GM04503 (cell line): Measurements from ENCODE around the gene RHOBTB3.

Experiments
- DNase-seq: peaks from one replicate; pipeline ENCODE4 v3.0.0-alpha.2; 2012; ENCODE audit warnings: low read depth

The RHOBTB3 gene

GRCh38 chr5:95768731-95769130 lies 37.6 kb downstream of the RHOBTB3 start:
- DNase-seq, result no peak

DNA sequence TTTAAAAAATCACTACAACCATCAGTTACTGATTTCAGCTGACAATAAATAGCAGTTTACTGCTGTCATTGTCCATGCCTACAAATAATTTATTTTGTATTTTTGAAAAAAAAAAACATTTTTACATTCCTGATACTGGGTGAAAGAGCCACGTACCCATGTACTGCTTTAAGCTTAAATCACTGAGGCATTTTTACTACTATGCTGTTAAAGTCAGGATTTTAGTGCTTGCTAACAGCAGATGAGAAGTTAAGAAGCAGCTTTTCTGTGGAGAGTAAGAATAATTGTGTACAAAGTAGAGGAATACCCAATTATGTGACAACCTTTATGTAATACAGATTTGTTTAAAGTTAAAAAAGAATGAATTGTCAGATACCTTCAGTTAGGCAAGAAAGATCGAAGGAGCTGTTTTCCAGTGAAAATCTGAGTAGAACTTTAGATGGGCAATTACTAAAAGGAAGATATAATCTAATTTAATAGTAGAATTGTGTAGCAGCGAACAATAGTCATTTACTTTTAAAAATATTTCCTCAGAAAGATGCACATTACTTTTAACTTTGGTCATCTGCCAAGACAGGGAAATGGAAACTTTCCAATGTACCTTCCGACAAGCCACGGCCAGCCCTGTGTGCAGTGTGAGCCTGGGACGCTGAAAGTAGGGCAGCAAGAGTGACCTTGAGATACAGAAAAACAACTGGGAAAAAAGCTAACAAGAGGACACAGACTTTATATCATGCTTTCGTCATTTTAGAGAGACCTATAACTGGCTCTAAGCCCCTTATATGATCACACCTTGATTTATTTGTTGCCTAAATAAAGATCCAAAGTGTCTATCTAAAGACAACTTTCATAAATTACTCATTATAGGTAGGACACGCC lies 39.9 kb downstream of the RHOBTB3 start:
- no peak for DNase-seq

- no peak for DNase-seq
Observed at GRCh38 chr5:95771892-95772291, 40.8 kb downstream of the RHOBTB3 start.

DNA sequence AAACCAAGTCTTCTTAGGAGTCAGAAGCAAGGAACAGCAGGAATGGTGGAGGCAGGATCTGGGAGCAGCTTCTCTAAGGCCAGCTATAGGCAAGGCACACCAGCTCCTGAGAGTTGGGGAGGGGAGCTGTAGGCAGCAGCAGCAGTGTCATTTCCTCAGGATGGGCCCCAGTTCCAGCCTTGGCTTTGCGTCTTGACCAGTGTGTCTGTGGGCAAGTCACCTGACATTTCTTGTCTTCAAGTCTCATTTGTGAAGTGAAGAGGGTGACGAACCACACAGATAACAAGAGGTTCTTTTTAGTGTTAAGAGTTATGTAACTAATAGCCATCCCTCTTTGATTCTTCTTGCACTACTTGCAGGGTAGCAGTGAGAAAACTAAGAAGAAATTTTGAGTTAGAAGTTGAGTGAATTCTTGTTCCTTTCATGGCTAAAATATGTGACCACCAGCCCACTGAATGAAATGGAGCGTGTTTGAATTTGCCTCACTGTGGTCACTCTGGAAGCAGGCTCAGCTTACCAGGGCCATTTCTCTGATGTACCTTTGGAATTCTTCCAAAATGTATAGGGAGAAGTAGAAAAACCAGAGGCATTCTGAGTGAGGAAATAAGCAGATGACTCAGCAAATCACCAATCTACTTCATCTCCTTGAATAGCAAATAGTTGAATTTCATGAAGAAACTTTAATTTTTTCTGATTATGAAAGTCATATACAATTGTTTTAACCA lies 42.4 kb downstream of the RHOBTB3 start:
- no peak for DNase-seq

DNA sequence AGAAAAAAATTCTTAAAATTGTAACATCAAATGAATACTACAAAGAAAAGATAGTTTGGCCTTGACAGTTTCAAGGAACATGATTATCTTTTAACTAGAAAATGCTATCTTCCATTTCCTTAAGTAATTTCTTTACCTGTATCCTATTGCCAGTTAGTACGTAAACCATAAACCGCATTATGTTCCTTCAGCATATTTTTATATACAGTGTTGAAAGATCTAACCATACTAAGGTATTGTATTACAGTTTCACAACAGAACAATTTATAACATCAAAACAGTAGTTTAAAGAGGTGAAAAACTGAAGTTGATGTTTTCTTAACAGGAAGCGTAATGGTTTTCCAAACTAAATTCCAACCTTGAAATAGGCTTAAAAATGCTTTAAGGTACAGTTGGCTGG lies 46.3 kb downstream of the RHOBTB3 start:
- DNase-seq, result no peak

DNA sequence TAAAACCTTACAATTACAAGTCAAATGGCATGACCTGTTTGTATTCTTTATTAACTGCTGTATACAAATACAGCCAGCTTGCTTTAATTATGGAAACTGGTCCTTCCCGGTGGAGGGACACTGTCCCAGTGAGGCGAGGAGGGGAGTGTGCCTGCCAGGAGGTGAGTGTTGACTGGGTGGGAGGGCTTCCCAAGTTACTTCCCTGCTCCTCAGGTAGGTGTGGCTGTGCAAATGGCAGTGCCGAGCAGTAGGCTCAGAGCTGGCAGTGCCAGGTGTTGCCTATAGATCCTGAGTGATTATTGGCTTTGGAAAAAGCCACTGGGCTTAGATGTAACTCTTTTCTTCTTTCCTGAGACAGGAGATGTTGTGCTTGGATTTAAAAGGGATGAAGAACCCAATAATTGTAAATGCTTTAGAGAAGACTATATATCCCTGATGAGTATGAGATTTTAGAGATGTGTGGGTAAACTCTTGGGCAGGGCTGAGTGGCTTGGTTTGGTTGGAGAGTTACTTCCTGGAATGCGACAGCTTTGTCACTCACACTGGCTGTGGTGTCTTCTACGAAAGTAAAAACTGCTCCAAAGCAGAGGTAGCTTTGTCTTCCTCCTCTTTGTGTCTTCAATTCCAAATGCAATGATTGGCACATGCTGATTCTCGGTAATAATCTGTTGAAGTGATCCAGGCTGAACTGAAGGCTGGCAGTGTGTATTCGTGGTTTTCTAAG lies 47.7 kb downstream of the RHOBTB3 start:
- DNase-seq, result no peak

- DNase-seq, result no peak
Observed at GRCh38 chr5:95779611-95780010, 48.5 kb downstream of the RHOBTB3 start.

DNA sequence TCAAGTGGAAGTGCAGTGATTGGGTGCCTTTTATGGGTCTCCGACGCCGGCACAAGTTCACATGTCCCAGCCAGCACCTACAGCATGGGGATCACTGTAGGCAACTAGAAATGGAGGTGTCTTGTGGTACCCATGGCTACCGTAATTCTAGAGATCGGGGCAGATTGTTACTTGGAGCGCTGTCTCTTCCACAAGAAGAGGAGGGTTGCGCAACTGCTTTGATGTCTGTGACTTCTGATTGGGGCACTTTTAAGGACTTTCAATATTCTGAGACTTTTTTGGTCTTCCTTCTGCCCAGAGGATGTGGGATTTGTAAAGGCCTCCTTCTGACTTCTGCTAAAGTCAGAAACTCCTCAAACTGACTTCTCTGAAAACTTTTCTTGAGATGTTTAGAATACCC lies 49.5 kb downstream of the RHOBTB3 start:
- DNase-seq, result no peak

GRCh38 chr5:95781101-95781583 lies 50.0 kb downstream of the RHOBTB3 start:
- peak; percentile 47 for DNase-seq

- DNase-seq, result no peak
Observed at GRCh38 chr5:95782181-95782580, 51.0 kb downstream of the RHOBTB3 start.

GRCh38 chr5:95783661-95784060 lies 52.5 kb downstream of the RHOBTB3 start:
- no peak for DNase-seq

- DNase-seq, result no peak
Observed at GRCh38 chr5:95784514-95785302, 53.6 kb downstream of the RHOBTB3 start.

DNA sequence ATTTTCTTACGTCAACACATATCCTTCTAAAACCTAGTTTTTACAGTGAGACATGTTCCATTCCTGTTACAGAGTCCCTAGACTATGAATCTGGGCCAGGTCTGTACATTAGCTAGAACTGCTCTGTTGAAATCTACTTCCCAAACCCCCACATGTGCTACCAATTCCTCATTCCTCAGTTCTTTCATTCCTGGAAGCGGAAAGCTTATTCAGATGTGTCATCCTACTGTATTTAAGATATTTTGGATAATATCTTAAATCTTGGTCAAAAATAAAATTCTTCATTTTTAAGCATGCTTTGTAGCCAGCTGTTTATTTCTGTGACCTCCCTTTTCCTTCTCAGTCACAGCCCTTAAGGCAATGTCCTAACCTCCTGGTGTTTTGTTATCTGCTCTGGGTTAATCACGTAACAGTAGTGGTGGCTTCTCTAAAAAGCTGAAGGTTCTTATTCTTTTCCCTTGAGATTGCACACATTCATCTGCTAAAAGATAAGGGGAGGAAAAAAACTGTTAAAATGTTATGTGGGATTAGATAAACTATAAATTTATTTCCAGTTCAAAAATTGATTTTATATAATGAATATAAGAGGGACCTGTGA lies 55.8 kb downstream of the RHOBTB3 start:
- no peak for DNase-seq

GRCh38 chr5:95788493-95788892 lies 57.4 kb downstream of the RHOBTB3 start:
- no peak for DNase-seq

DNA sequence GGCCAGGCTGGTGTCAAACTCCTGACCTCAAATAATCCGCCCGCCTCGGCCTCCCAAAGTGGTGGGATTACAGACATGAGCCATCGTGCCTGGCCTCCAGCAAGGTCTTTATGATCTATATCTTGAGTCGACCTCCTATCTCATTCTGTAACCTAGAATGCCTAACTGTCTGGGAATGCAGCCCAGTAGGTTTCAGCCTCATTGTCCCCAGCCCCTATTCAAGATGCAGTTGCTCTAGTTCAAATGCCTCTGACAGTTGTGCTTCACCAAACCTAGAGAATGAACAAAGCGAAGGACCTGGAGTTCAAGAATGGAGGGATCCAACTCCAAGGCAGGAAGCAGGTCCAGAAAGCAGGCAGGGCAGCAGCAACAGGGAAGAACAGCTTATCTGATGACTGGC lies 60.6 kb downstream of the RHOBTB3 start:
- DNase-seq, result no peak

- DNase-seq, result no peak
Observed at GRCh38 chr5:95794070-95794516, 63.0 kb downstream of the RHOBTB3 start.

DNA sequence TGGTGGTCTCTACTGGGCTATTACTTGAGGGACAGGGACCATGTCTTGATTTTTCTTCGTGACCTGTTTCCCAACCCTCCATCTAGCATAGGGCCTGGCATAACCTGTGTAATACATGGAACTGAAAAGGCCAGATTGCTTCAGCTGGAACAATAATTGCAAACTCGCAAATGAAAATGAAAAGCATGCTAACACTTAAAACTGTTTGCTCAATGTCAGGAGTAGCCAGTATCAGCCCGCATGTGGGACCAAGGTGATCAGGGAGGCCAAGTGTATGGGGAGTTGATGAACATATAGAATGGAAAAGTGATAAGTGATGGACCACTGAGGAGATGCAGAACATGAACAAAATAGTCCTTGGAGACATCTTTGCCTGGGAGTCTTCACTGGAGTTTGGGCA lies 66.2 kb downstream of the RHOBTB3 start:
- no peak for DNase-seq

GRCh38 chr5:95798048-95798447 lies 66.9 kb downstream of the RHOBTB3 start:
- DNase-seq, result no peak

DNA sequence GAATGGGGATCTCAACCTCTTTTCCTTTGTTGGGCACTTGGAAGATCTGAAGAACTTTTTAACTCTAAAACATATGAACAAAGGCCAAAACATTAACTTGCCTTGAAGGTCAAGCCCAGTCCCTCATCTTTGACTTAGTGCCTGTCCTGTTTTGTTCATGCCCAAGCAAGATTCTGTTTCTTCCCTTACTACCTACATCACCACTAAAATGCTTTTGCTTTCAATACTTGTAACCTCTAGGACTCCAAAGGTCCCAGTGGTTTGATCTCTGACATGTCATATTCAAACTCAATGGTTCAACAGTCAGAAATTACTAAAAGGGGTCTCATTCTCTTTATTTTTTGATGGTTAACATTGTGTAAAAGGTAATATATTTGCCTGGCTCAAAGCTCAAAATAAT lies 67.4 kb downstream of the RHOBTB3 start:
- DNase-seq, result no peak

GRCh38 chr5:95799191-95799835 lies 68.2 kb downstream of the RHOBTB3 start:
- no peak for DNase-seq

DNA sequence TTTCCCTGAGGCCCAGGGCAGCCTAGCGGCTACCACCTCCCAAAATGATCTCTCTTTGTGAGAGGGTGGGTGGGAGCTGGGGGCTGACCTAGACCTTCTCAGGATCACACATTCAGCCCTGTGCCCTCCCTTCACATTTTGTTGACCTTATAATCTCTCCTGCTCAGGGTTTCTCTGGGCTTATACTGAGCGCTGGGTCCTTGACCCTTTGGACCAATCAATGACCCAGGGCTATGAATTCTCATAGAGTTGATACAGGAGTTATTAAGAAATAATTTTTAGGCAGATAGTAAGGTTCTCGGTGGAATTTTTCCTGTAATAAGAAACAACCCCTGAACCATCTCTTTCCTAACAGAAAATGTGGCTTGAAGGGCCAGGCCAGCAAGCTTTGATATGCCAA lies 69.4 kb downstream of the RHOBTB3 start:
- DNase-seq, result no peak
